H1 (cell line): ENCODE data around the gene HS6ST3. TPM values are rescaled to one million over a fixed set of nuclear protein-coding genes. Genes with fewer than 3 reads are reported as not detected.

Experiments used
- CTCF ChIA-PET: fragments of 300-600 bp; sonication (Branson Sonifier 250); formaldehyde crosslinking; loops from one replicate; lab custom pipeline; 2021; ENCODE audit not compliant: partially characterized antibody; lab: Charles Lee
- POLR2A ChIA-PET: fragments of 300-600 bp; sonication (Branson Sonifier 250); formaldehyde crosslinking; loops from one replicate; lab custom pipeline; 2021; ENCODE audit warnings: inconsistent platforms; ENCODE audit not compliant: partially characterized antibody; lab: Charles Lee
- DNase-seq, 2 experiments: peaks; one replicate each; pipeline versions ENCODE4 v3.0.0 to v3.0.0-alpha.2; 2010 to 2022; ENCODE audit warnings: low spot score in 2 of 2, low read depth in 1 of 2, mixed read lengths in 1 of 2
- FAIRE-seq: peaks from 2 replicates; lab custom pipeline; 2011; peaks lifted over from hg19 to GRCh38; lab: Jason Lieb, UNC
- H2AFZ ChIP-seq: 2 replicates; pipeline ENCODE4 v1.8.1; 2012; ENCODE audit warnings: low read length, inconsistent platforms
- H2AK5ac ChIP-seq: 2 replicates; pipeline ENCODE4 v1.6.1; 2013; ENCODE audit warnings: low read depth, low read length
- H2BK120ac ChIP-seq: replicated peaks from 2 replicates; pipeline ENCODE3; 2013; ENCODE audit warnings: low read depth, low read length, inconsistent platforms
- H2BK12ac ChIP-seq: 2 replicates; pipeline ENCODE4 v1.6.1; 2013; ENCODE audit warnings: low read depth, low read length
- H2BK15ac ChIP-seq: 2 replicates; pipeline ENCODE4 v1.6.1; 2013; ENCODE audit warnings: low read length
- H2BK20ac ChIP-seq: 2 replicates; pipeline ENCODE4 v1.6.1; 2013; ENCODE audit warnings: low read length
- H2BK5ac ChIP-seq: 2 replicates; pipeline ENCODE4 v1.6.1; 2013; ENCODE audit warnings: low read depth, low read length
- H3K14ac ChIP-seq: 2 replicates; pipeline ENCODE4 v1.6.1; 2013; ENCODE audit warnings: inconsistent platforms; ENCODE audit not compliant: insufficient read length
- H3K18ac ChIP-seq: 2 replicates; pipeline ENCODE4 v1.6.1; 2013; ENCODE audit warnings: low read length; ENCODE audit errors: extremely low read depth
- H3K23ac ChIP-seq: 2 replicates; pipeline ENCODE4 v1.6.1; 2013; ENCODE audit warnings: inconsistent platforms; ENCODE audit not compliant: insufficient read length
- H3K23me2 ChIP-seq: 2 replicates; pipeline ENCODE4 v1.6.1; 2013; ENCODE audit warnings: low read depth, low read length
- H3K27ac ChIP-seq: 2 replicates; pipeline ENCODE4 v1.6.1; 2011; ENCODE audit warnings: low read depth, low read length, inconsistent platforms
- H3K27me3 ChIP-seq, 4 experiments: replicated peaks in 1 of 4; 1 replicate in 1 of 4; 2 replicates in 3 of 4; pipeline versions ENCODE4 v1.6.1 to v1.8.1; 2011 to 2013; ENCODE audit warnings: low read length in 3 of 4, mild to moderate bottlenecking in 3 of 4, inconsistent platforms in 2 of 4, mixed read lengths in 2 of 4, moderate library complexity in 1 of 4; ENCODE audit not compliant: control insufficient read depth in 3 of 4, insufficient read depth in 3 of 4; ENCODE audit errors: extremely low read depth in 1 of 4
- H3K36me3 ChIP-seq, 4 experiments: 2 replicates each; pipeline versions ENCODE4 v1.6.1 to v1.8.1; 2011 to 2013; ENCODE audit warnings: mild to moderate bottlenecking in 4 of 4, low read length in 3 of 4, moderate library complexity in 2 of 4, control low read depth in 1 of 4, inconsistent platforms in 1 of 4; ENCODE audit not compliant: insufficient read depth in 4 of 4, control insufficient read depth in 2 of 4
- H3K4ac ChIP-seq: replicated peaks from 2 replicates; pipeline ENCODE3; 2013; ENCODE audit warnings: low read length, low read depth, mixed read lengths, inconsistent platforms; ENCODE audit not compliant: insufficient read length
- H3K4me1 ChIP-seq, 4 experiments: replicated peaks in 1 of 4; 1 replicate in 1 of 4; 2 replicates in 3 of 4; pipeline versions ENCODE4 v1.6.1 to v1.8.1; 2011 to 2013; ENCODE audit warnings: low read length in 3 of 4, inconsistent platforms in 2 of 4, mixed read lengths in 1 of 4; ENCODE audit not compliant: insufficient read depth in 4 of 4, control insufficient read depth in 3 of 4
- H3K4me2 ChIP-seq, 2 experiments: 2 replicates each; pipeline versions ENCODE4 v1.6.1 to v1.8.1; 2011 to 2013; ENCODE audit warnings: low read depth in 2 of 2, low read length in 2 of 2, control low read depth in 1 of 2, inconsistent platforms in 1 of 2, mild to moderate bottlenecking in 1 of 2; ENCODE audit not compliant: insufficient read depth in 1 of 2
- H3K4me3 ChIP-seq, 4 experiments: fragments of 200-600, 300-600 bp in 1 of 4; sonication (generic), shearing (Covaris generic), sonication (Bioruptor Twin) in 1 of 4; 2 replicates each; pipeline versions ENCODE4 v1.5.1 to v1.8.1; 2011 to 2016; ENCODE audit warnings: low read length in 4 of 4, low read depth in 3 of 4, control low read depth in 2 of 4, inconsistent platforms in 2 of 4, mild to moderate bottlenecking in 2 of 4, mixed read lengths in 1 of 4, moderate library complexity in 1 of 4; ENCODE audit not compliant: insufficient read depth in 2 of 4; ENCODE audit errors: extremely low read depth in 1 of 4
- H3K56ac ChIP-seq: replicated peaks from 2 replicates; pipeline ENCODE3; 2013; ENCODE audit warnings: low read depth, mild to moderate bottlenecking, mixed read lengths, low read length, inconsistent platforms; ENCODE audit not compliant: insufficient read length
- H3K79me1 ChIP-seq: 2 replicates; pipeline ENCODE4 v1.6.1; 2013; ENCODE audit warnings: low read depth, low read length, control low read depth
- H3K79me2 ChIP-seq, 2 experiments: 2 replicates each; pipeline versions ENCODE4 v1.6.1 to v1.8.1; 2012 to 2013; ENCODE audit warnings: low read length in 2 of 2, mild to moderate bottlenecking in 2 of 2, inconsistent platforms in 1 of 2; ENCODE audit not compliant: insufficient read depth in 2 of 2, control insufficient read depth in 1 of 2
- H3K9ac ChIP-seq, 4 experiments: replicated peaks in 1 of 4; 1 replicate in 1 of 4; 2 replicates in 3 of 4; pipeline versions ENCODE4 v1.6.1 to v1.8.1; 2011 to 2013; ENCODE audit warnings: low read depth in 3 of 4, low read length in 3 of 4, control low read depth in 2 of 4, mild to moderate bottlenecking in 2 of 4, moderate library complexity in 2 of 4, inconsistent platforms in 1 of 4; ENCODE audit errors: extremely low read depth in 1 of 4
- H3K9me3 ChIP-seq, 2 experiments: 2 replicates each; pipeline versions ENCODE4 v1.6.1 to v1.8.1; 2012 to 2013; ENCODE audit warnings: mild to moderate bottlenecking in 2 of 2, moderate library complexity in 2 of 2, control low read depth in 1 of 2, inconsistent platforms in 1 of 2, low read depth in 1 of 2, low read length in 1 of 2, mixed read lengths in 1 of 2; ENCODE audit not compliant: insufficient read depth in 2 of 2
- H4K20me1 ChIP-seq, 2 experiments: replicated peaks in 1 of 2; 2 replicates each; pipeline versions ENCODE3 to v1.8.1; 2011 to 2013; ENCODE audit warnings: inconsistent platforms in 2 of 2, low read length in 2 of 2, mild to moderate bottlenecking in 1 of 2; ENCODE audit not compliant: insufficient read depth in 2 of 2, control insufficient read depth in 1 of 2
- H4K5ac ChIP-seq: 2 replicates; pipeline ENCODE4 v1.6.1; 2013; ENCODE audit warnings: low read length, low read depth, mixed read lengths, inconsistent platforms; ENCODE audit not compliant: insufficient read length
- H4K8ac ChIP-seq: 2 replicates; pipeline ENCODE4 v1.8.0; 2013; ENCODE audit warnings: mild to moderate bottlenecking, moderate library complexity, low read length, inconsistent platforms; ENCODE audit not compliant: insufficient read depth; ENCODE audit errors: extremely low read depth
- H4K91ac ChIP-seq: replicated peaks from 2 replicates; pipeline ENCODE3; 2013; ENCODE audit warnings: low read length, mixed read lengths, inconsistent platforms; ENCODE audit not compliant: insufficient read length
- ATF2 ChIP-seq: IDR thresholded peaks from 2 replicates; pipeline ENCODE4 v1.6.1; 2012; ENCODE audit warnings: low read length, inconsistent platforms
- BRCA1 ChIP-seq: IDR thresholded peaks from 2 replicates; pipeline ENCODE4 v1.6.1; 2012; ENCODE audit warnings: low read depth, low read length, improper control_type of control experiment
- CEBPB ChIP-seq: IDR thresholded peaks from 2 replicates; pipeline ENCODE4 v1.6.1; 2012; ENCODE audit warnings: low read depth, low read length
- CHD1 ChIP-seq: IDR thresholded peaks from 2 replicates; pipeline ENCODE4 v1.6.1; 2012; ENCODE audit warnings: low read depth, low read length, improper control_type of control experiment
- EGR1 ChIP-seq: IDR thresholded peaks from 2 replicates; pipeline ENCODE4 v1.6.1; 2011; ENCODE audit warnings: low read depth, low read length, borderline replicate concordance
- GABPA ChIP-seq: IDR thresholded peaks from 2 replicates; pipeline ENCODE4 v1.6.1; 2011; ENCODE audit warnings: mild to moderate bottlenecking, low read length, moderate library complexity, borderline replicate concordance; ENCODE audit not compliant: insufficient read depth
- HDAC6 ChIP-seq: IDR thresholded peaks from one replicate; pipeline ENCODE4 v1.7.1; 2012; ENCODE audit warnings: low read depth, mild to moderate bottlenecking, inconsistent platforms, low read length, moderate library complexity
- JUN ChIP-seq: IDR thresholded peaks from 2 replicates; pipeline ENCODE4 v1.6.1; 2011; ENCODE audit warnings: low read depth, mild to moderate bottlenecking, improper control_type of control experiment, low read length
- MAFK ChIP-seq: IDR thresholded peaks from 2 replicates; pipeline ENCODE4 v1.6.1; 2012; ENCODE audit warnings: low read depth, mild to moderate bottlenecking, improper control_type of control experiment, low read length
- PHF8 ChIP-seq: fragments of 200-600 bp; sonication (generic); conservative IDR thresholded peaks from 2 replicates; pipeline ENCODE4 v1.7.1; 2012; ENCODE audit warnings: low read depth, mild to moderate bottlenecking, inconsistent platforms, low read length, moderate library complexity
- RFX5 ChIP-seq: IDR thresholded peaks from 2 replicates; pipeline ENCODE4 v1.6.1; 2011; ENCODE audit warnings: low read depth, low read length, improper control_type of control experiment, borderline replicate concordance
- TAF7 ChIP-seq: optimal IDR thresholded peaks from 2 replicates; pipeline ENCODE3; 2011; ENCODE audit warnings: low read depth, mild to moderate bottlenecking, inconsistent platforms, low read length, moderate library complexity, borderline replicate concordance
- ZNF274 ChIP-seq: IDR thresholded peaks from 2 replicates; pipeline ENCODE4 v1.7.0; 2012; ENCODE audit warnings: low read length, borderline replicate concordance; ENCODE audit errors: extremely low read depth
- WGBS, 2 experiments: shearing (Covaris generic) in 1 of 2; methylation state at CpG; one replicate each; pipeline versions ENCODE4 v1.1.6 to v1.1.7; 2013 to 2015; ENCODE audit warnings: low lambda C conversion rate in 2 of 2, mixed read lengths in 2 of 2, inconsistent platforms in 1 of 2, low coverage in 1 of 2, missing lambda C conversion rate in 1 of 2; ENCODE audit not compliant: insufficient replicate concordance in 2 of 2, insufficient coverage in 1 of 2, insufficient read length in 1 of 2; ENCODE audit errors: extremely low coverage in 1 of 2, missing lambda C conversion rate in 1 of 2; 5-methylcytosine and 5-hydroxymethylcytosine counted together
- polyA plus RNA-seq, 7 experiments: library from polyadenylated mRNA; depleted of rRNA in 3 of 7; stranded (reverse) in 5 of 7; unstranded in 2 of 7; fragments of >200 nt in 5 of 7; fragments of 200-250 nt in 2 of 7; gene quantifications; 1 replicate in 5 of 7; 2 replicates in 1 of 7; 4 replicates in 1 of 7; pipeline versions ENCODE4 v1.2.1 to v1.2.3, GENCODE V29; 2011 to 2013; ENCODE audit warnings: missing spikeins in 2 of 7, mixed read lengths in 2 of 7
- total RNA-seq: library from RNA; stranded (reverse); fragmentation: NEBNext Ultra II Directional; extraction: Animal tissue kit (Norgen Biotek cat#: 25700); gene quantifications from 2 replicates; pipeline ENCODE4 v1.2.1, GENCODE V29; 2021

Gene HS6ST3
- total and polyA plus RNA-seq, 2 of the 8 experiments (the other 6 are each of a cell fraction or from before 2014, with no cell fraction given), result 0.45 to 1.2 TPM

DNA sequence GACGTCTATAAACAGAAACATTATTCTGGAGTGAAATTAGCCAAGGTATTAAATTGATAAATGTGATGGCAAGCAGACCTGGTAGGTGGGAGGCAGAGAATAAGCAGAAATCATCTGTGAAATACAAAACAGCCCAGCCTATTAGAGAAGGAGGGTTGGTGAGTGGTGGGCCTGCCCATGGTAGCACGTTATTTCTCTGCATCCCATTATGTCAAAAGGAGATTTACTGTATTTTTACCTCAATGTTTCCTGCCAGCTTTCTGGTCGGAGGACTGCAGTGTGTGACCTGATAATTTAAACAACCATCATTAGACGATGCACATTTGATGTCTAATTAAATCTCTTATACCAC is 703.5 kb downstream of the HS6ST3 start:
- no peak overlapping the region for H3K23ac ChIP-seq
- no peaks in the 10 kb centered on the region for H3K36me3 ChIP-seq
- no peak overlapping the region for H2BK15ac ChIP-seq
- POLR2A ChIA-PET, result no interaction called here
- H3K4ac ChIP-seq, result no peak overlapping the region
- no peak overlapping the region for H2AFZ ChIP-seq
- H3K4me3 ChIP-seq, result no peak overlapping the region
- no peak overlapping the region for H3K9ac ChIP-seq
- H2BK12ac ChIP-seq, result no peak overlapping the region
- no peak overlapping the region for H4K5ac ChIP-seq
- H3K27ac ChIP-seq, result no peak overlapping the region
- H2BK5ac ChIP-seq, result no peak overlapping the region
- no peaks in the 10 kb centered on the region; a peak in 1 of 7 replicates for H3K27me3 ChIP-seq
- H2AK5ac ChIP-seq, result no peak overlapping the region
- H3K79me2 ChIP-seq, result no peaks in the 10 kb centered on the region
- no peaks in the 10 kb centered on the region for H3K23me2 ChIP-seq
- H4K91ac ChIP-seq, result no peak overlapping the region
- no peak overlapping the region for H3K14ac ChIP-seq
- WGBS, 2 experiments, result 89% methylated on average over 4 of the region's 4 CpGs; no CpG with 5 or more reads in 1 of the 2 experiments
- no peak overlapping the region for H2BK120ac ChIP-seq
- no peaks in the 10 kb centered on the region for H3K9me3 ChIP-seq
- H4K8ac ChIP-seq, result no peak overlapping the region
- no peak overlapping the region for H3K4me2 ChIP-seq
- H2BK20ac ChIP-seq, result no peak overlapping the region
- DNase-seq (no peak), FAIRE-seq (no peak)
- H3K79me1 ChIP-seq, result no peaks in the 10 kb centered on the region
- H3K56ac ChIP-seq, result no peak overlapping the region
- H4K20me1 ChIP-seq, result no peaks in the 10 kb centered on the region
- no peaks in the 10 kb centered on the region for H3K4me1 ChIP-seq
- H3K18ac ChIP-seq, result no peak overlapping the region
- CTCF ChIA-PET, result no interaction called here
- TF ChIP-seq MAFK, result no peak
- no peak for TF ChIP-seq RFX5
- no peak for TF ChIP-seq HDAC6
- TF ChIP-seq JUN, result no peak
- TF ChIP-seq CEBPB, result no peak
- TF ChIP-seq GABPA, result no peak
- no peak for TF ChIP-seq ZNF274
- no peak for TF ChIP-seq EGR1
- no peak for TF ChIP-seq TAF7
- TF ChIP-seq PHF8, result no peak
- TF ChIP-seq CHD1, result no peak
- TF ChIP-seq ATF2, result no peak
- TF ChIP-seq BRCA1, result no peak
